Measurements from ENCODE around the gene LRFN3.
"Not testable (repeated sequence)": the region's sequence is repeated elsewhere in the genome, so short reads cannot be mapped to it uniquely, and the experiment has no call there.

Gene LRFN3

GRCh38 chr19:35939307-35940077, 3.3 kb downstream of the LRFN3 start:
- DNase-seq (ENCODE audit: low spot score): no peak

DNA sequence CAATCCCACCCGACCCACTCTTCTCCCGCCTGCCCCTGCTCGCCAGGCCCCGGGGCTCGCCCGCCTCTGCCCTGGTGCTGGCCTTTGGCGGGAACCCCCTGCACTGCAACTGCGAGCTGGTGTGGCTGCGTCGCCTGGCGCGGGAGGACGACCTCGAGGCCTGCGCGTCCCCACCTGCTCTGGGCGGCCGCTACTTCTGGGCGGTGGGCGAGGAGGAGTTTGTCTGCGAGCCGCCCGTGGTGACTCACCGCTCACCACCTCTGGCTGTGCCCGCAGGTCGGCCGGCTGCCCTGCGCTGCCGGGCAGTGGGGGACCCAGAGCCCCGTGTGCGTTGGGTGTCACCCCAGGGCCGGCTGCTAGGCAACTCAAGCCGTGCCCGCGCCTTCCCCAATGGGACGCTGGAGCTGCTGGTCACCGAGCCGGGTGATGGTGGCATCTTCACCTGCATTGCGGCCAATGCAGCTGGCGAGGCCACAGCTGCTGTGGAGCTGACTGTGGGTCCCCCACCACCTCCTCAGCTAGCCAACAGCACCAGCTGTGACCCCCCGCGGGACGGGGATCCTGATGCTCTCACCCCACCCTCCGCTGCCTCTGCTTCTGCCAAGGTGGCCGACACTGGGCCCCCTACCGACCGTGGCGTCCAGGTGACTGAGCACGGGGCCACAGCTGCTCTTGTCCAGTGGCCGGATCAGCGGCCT, 4.1 kb downstream of the LRFN3 start:
- DNase-seq (ENCODE audit: low spot score): no peak

GRCh38 chr19:35940839-35941238, 4.7 kb downstream of the LRFN3 start:
- no peak for DNase-seq (ENCODE audit: low spot score)

DNA sequence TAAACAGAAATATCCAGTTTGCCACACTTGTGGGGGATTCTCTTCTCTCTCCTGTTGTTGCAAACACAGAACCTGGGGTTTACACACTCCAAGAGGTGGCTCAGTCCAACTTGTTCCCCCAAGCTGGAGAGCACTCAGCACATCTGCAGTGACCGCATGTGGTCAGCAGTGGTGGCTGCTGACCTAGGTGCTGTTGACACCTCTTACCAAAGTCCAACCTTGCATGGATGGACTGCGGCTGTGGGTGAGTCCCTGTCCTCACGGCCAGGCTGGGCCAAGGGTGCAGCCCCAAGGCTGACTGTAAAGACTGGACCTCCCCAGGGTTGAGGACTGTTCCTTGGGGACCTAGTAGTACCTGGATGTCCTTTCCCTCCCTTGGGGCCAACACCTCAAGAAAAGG, 6.1 kb downstream of the LRFN3 start:
- DNase-seq (ENCODE audit: low spot score): no peak

- DNase-seq (ENCODE audit: low spot score): no peak
Observed at GRCh38 chr19:35943321-35944301, 7.4 kb downstream of the LRFN3 start.

DNA sequence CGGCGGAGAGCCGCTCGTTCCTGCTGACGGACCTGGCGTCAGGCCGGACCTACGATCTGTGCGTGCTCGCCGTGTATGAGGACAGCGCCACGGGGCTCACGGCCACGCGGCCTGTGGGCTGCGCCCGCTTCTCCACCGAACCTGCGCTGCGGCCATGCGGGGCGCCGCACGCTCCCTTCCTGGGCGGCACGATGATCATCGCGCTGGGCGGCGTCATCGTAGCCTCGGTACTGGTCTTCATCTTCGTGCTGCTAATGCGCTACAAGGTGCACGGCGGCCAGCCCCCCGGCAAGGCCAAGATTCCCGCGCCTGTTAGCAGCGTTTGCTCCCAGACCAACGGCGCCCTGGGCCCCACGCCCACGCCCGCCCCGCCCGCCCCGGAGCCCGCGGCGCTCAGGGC, 8.4 kb downstream of the LRFN3 start:
- no peak for DNase-seq (ENCODE audit: low spot score)

DNA sequence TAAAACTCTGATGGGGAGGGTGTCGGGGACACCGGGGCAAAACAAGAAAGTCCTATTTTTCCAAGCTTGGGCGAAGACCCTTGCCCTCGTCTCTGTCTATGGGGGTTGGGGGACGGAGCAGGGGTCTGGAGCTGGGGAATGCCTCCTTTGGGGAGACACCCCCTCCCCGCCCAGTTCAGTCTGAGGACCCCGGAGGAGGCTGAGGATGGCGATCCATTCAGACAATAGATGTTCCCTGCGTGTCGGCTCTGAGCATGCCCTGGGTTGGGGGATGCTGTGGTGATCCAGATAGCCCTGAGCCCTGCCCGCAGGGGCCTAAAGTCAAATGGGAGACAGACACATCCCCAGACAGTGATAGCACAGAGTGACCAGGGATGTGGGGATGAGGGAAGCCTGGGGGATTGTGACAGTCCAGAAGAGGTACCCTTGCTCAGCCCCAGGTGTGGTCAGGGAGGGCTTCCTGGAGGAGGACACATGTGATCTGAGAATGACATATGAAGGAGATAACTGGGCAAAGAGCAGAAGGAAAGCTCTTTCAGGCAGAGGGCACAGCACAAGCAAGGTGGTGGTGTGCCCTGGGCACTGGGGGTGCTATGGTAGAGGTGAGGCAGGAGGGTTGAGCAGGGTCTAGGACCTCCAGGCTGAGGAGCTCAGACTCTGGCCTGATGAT, 9.1 kb downstream of the LRFN3 start:
- no peak for DNase-seq (ENCODE audit: low spot score)

- no peak for DNase-seq (ENCODE audit: low spot score)
Observed at GRCh38 chr19:35946203-35946602, 10.0 kb downstream of the LRFN3 start.

- DNase-seq (ENCODE audit: low spot score): no peak
Observed at GRCh38 chr19:35949131-35949530, 13.0 kb downstream of the LRFN3 start.

- no peak for DNase-seq (ENCODE audit: low spot score)
Observed at GRCh38 chr19:35955881-35956634, 19.9 kb downstream of the LRFN3 start.

DNA sequence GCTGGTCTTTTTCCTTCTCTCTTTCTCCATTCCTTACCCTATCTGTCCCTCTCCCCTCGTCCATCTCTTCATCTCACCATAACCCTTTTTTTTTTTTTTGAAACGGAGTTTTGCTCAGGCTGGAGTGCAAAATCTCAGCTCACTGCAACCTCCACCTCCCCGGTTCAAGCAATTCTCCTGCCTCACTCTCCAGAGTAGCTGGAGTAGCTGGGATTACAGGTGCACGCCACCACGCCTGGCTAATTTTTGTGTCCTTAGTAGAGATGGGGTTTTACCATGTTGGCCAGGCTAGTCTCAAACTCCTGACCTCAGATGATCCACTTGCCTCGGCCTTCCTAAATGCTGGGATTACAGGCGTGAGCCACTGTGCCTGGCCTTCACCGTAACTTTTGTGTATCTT, 21.2 kb downstream of the LRFN3 start:
- DNase-seq (ENCODE audit: low spot score): not testable (repeated sequence)

DNA sequence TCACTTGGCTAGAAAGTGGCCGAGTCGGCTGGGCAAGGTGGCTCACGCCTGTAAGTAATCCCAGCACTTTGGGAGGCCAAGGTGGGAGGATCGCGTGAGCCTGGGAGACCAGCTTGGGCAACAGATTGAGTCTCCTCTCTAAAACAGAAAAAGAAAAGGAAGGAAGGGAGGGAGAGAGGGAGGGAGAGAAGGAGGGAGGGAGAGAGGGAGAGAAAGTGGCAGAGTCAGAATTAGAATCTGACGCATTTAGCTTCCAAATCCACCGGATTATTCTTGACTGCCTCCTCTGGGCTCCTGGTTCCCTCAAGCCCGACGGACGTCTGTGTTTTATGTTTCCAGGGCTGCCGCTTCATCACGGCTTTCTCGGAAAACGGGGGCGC, 22.5 kb downstream of the LRFN3 start:
- DNase-seq (ENCODE audit: low spot score): no peak

- DNase-seq (ENCODE audit: low spot score): no peak
Observed at GRCh38 chr19:35959040-35959967, 23.1 kb downstream of the LRFN3 start.

DNA sequence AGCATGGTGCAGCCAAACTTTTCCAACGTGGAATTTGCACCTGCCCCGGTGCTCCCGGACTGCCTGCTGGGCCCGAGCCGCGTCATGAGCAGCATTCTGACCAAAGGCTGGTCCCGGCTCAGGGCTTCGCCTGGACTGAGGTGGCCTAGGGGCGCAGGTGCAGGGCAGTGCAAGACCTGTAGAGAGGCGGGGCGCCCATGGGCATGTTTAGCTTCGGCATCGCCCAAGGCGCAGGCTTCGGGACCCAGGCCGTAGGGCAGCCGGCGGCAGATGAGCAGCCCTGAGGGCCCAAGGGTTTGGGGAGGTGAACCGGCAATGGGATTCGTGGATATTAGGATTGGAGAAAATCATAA, 23.8 kb downstream of the LRFN3 start:
- no peak for DNase-seq (ENCODE audit: low spot score)

GRCh38 chr19:35960432-35960972, 24.3 kb downstream of the LRFN3 start:
- no peak for DNase-seq (ENCODE audit: low spot score)

- no peak for DNase-seq (ENCODE audit: low spot score)
Observed at GRCh38 chr19:35963514-35963913, 27.3 kb downstream of the LRFN3 start.

DNA sequence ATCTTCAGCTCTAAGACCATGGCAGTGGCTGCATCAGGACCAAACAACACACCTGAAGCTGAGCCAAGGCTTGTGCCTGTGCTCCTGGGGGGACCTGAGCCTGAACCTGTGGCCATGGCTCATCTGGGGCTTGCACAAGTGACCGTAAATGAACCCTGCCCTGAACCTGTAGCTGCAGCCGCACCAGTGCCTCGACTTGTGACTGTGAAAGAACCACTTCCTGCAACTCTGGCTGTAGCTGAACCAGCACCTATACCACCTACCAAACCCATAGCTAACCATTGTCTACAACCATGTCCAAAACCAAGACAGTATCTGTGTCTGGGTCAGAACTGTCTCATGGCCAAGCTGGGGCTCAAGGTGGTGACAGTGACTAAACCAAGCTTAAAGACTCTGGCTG, 30.6 kb downstream of the LRFN3 start:
- no peak for DNase-seq (ENCODE audit: low spot score)

- no peak for DNase-seq (ENCODE audit: low spot score)
Observed at GRCh38 chr19:35973487-35973886, 37.3 kb downstream of the LRFN3 start.

DNA sequence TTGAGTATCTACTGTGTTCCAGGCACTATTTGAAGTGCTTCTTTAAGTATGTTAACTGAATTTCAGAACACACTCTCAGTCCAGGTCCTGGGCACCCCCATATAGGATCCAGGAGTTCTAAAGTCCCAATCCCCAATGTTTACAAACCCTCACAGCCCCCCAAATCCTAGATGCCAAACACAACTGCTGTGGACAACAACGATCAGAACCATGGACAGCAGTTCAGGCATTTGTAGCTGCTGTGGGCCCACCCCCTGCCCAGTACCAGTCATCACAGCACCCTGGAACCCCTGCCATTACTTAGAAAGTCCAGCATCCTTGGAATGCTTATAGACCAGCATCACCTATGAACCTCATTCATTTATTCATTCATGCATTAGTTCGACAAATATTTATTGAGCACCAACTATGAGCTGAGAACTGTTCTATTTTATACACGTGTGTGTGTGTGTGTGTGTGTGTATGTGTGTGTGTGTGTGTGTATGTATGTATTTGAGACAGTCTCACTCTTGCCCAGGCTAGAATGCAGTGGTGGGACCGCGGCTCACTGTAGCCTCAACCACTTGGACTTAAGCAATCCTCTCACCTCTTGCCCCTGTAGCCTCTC, 39.5 kb downstream of the LRFN3 start:
- DNase-seq (ENCODE audit: low spot score): no peak
